ENCODE measurements around the gene CDK11B.
"Not testable (repeated sequence)": the region's sequence is repeated elsewhere in the genome, so short reads cannot be mapped to it uniquely, and the experiment has no call there.

CDK11B gene

DNA sequence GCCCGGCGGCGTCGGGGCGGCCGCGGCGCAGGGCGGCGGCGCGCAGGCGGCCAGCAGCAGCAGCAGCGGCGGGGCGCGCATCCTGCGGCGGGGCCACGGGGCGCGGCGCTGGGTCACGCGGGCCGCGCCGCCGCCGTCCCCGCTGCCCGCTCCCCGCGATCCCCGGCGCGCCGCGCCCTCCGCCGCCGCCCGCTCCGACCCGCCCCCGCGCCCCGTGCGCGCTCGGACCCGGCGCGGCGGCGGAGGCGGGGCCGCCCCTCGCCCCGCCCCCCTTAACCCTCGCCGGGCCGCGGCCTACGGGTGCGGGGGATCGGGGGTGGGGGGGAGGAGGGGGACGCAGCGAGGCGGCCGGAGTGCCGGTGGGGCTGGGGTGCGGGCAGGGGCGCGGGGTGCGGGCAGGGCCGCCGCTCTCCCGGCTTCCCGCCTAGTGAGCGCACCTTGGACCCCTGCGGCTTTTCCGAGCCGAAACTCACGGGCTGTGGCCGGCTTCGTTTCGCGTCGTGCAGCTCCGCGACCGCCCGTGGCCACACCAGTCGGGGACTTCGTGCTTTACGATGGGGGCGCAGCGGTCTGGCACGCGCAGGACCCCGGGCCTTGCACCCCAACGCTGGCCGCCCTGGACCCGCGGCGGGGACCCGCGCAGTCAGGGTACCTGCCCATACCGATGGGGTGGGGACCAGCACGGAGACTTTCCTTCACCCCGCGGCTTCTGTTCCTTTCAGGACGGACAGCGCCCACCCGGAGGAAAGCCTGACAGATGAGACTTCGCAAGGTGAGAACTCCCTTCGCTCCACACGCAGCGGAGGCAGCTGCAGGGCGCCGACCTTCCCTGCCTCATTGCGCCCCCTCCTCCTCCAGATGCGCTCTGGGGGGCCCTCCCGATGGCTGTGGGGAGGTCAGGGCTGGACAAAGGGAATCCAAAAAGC is 58.6 kb downstream of the CDK11B start, which contains the start of gene FNDC10:
FNDC10 (minus strand) TSS at position 201 of the 926 bp plus-strand sequence; CDS start at position 81, 120 bp downstream.
- DNase-seq (ENCODE audit: low read depth in 2 of 2) = no peak

GRCh38 chr1:1599030-1599934 is 59.5 kb downstream of the CDK11B start:
- no peak for DNase-seq (ENCODE audit: low read depth in 2 of 2)

GRCh38 chr1:1598720-1599029 is 60.1 kb downstream of the CDK11B start:
- DNase-seq (ENCODE audit: low read depth in 2 of 2) = no peak

DNA sequence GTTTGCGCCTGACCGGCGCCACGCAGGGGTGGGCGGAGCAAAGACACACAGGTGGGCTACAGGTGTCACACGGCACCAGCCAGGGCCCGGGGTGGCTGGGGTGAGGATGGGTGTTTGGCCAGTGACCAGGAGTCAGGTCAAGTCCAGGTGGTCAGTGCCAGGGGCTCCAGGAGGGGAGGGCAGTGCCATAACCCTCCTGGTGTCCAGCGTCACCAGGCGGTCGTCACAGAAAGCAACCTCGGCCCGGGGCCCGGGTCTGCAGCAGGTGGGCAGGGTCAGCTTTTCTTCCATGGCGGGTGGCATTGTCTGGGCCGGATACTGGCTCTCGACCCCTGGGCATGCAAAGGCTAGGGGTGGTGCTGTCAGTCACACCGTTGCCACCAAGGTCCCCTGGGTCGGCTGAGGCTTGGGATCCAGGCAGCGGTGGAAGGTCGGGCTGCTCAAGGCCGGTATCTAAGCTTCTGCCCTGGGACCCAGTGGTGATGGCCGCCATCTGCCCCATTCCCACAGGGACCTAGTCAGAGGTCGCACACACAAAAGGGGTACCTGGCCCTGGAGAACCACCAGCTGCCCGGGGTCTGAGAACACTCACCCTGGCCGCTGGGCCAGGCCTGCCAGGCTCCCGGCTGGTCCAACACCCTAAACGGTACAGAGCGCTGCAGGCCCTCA is 60.6 kb downstream of the CDK11B start:
- DNase-seq (ENCODE audit: low read depth in 2 of 2) = no peak

DNA sequence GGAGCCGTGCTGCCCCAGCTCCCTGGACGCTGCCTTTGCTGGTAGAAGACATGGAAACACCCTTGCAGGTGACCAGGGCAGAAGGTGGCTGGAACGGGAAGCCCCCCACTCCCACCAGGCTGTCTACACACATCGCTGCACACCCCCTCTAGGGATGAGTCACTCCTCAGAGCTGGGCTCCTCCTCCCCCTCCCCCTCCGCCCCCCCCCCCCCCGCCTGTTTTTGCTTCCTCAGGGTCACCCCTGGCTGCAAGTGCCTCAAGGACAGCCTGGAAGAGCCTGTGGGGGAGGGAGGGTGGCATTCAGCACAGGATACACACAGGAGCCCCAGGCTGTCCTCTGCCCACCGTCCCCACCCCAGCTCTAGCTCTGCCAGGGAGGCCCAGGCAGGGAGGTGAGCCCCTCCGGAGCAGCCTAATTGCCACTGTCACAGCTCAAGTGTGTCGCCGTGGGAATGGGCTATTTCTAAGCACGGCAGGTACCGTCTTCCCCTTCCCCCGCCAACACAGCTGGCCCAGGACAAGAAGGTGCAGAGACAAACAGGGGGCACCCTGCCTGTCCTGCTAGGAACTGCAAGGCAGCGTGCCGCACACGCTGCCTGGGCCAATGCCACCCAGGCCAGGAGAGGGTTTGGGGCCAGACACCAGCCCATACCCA is 61.4 kb downstream of the CDK11B start:
- DNase-seq (ENCODE audit: low read depth in 2 of 2) = no peak

DNA sequence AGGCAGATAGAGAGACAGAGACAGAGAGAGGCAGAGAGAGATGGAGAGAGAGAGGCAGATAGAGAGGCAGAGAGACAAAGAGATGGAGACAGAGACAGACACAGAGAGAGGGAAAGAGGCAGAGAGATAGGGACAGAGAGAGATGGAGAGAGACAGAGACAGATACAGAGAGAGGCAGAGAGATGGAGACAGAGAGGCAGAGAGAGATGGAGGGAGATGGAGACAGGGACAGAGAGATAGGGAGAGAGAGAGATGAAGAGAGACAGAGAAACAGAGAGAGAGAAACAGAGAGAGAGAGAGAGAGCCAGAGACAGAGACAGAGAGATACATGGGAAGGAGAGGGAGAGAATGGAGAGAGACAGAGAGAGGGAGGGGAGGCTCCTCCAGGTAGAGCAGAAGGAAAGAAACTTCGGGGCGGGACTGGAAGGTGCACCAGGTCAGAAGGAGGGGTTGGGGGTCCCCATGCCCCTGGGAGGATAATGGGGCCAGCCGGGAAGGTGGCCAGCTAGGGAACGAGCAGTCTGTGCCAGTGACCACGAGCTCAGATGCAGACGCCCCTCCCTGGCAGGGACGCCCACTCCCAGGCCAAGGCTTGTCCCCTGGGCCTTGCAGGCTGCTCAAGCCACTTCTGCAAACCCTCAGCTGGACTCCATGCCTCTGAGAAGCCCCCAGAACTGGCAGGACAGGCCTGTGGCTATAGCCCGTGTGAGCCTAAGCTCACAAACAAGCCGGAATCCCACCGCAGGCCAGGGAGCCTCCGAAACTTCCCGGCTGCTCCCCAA is 62.1 kb downstream of the CDK11B start:
- DNase-seq (ENCODE audit: low read depth in 2 of 2) = no peak

- not testable (repeated sequence) for DNase-seq (ENCODE audit: low read depth in 2 of 2)
These were observed 63.5 kb downstream of the CDK11B start for GRCh38 chr1:1595341-1595740.

DNA sequence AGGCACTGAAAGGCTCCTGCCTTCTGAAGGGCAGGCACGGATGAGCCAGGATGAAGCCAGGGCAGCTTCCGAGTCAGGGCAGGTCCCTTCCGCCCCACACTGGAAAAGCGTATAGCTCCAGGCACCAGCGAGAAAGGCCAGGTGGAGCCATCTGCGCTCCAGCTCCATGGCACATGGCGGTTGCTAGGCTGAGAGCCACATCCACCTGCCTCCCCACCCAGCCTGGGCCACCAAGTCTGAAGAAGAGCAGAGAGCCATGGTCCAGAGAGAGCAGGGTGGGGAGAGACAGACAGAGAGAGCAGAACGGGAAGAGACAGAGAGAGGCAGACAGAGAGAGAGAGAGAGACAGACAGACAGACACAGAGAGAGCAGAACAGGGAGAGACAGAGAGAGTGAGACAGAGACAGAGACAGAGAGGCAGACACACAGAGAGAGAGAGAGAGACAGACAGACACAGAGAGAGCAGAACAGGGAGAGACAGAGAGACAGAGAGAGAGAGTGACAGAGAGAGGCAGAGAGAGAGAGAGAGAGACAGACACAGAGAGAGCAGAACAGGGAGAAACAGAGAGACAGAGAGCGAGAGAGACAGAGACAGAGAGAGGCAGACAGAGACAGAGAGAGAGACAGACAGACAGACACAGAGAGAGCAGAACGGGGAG is 64.1 kb downstream of the CDK11B start:
- no peak for DNase-seq (ENCODE audit: low read depth in 2 of 2)

- no peak for DNase-seq (ENCODE audit: low read depth in 2 of 2)
These were observed 64.8 kb downstream of the CDK11B start for GRCh38 chr1:1593834-1594601.

- DNase-seq (ENCODE audit: low read depth in 2 of 2) = no peak
These were observed 67.4 kb downstream of the CDK11B start for GRCh38 chr1:1591452-1591851.
